IPS DF 19.7 (cell line): ENCODE measurements around the gene TOR1AIP2.
A peak's percentile ranks its signal among the peaks of the same experiment; 100 is the strongest.

Experiments used
- DNase-seq: peaks from one replicate; pipeline ENCODE4 v3.0.0-alpha.2; 2013; ENCODE audit warnings: low read depth, low spot score

TOR1AIP2 gene

GRCh38 chr1:179877586-179878265, at the start of gene TOR1AIP2:
TSS of gene TOR1AIP2 (minus strand) at chr1:179877803. CDS start at chr1:179852665, 25,138 bp downstream.
- DNase-seq: peak; percentile 80

GRCh38 chr1:179926850-179927205, 49.2 kb upstream of the TOR1AIP2 start:
- no peak for DNase-seq

- DNase-seq: no peak
Measured at GRCh38 chr1:179925922-179926849, 48.6 kb upstream of the TOR1AIP2 start.

GRCh38 chr1:179925302-179925701, 47.7 kb upstream of the TOR1AIP2 start:
- DNase-seq: no peak

- DNase-seq: no peak
Measured at GRCh38 chr1:179924268-179924667, 46.7 kb upstream of the TOR1AIP2 start.

- no peak for DNase-seq
Measured at GRCh38 chr1:179923029-179923428, 45.4 kb upstream of the TOR1AIP2 start.

GRCh38 chr1:179921981-179922872, 44.6 kb upstream of the TOR1AIP2 start:
- DNase-seq: no peak

GRCh38 chr1:179921472-179921871, 43.9 kb upstream of the TOR1AIP2 start:
- peak; percentile 28 for DNase-seq

GRCh38 chr1:179917601-179918429, 40.2 kb upstream of the TOR1AIP2 start:
- no peak for DNase-seq

GRCh38 chr1:179911812-179912211, 34.2 kb upstream of the TOR1AIP2 start:
- DNase-seq: no peak

GRCh38 chr1:179910934-179911333, 33.3 kb upstream of the TOR1AIP2 start:
- DNase-seq: no peak

- no peak for DNase-seq
Measured at GRCh38 chr1:179889589-179889988, 12.0 kb upstream of the TOR1AIP2 start.

- DNase-seq: no peak
Measured at GRCh38 chr1:179888071-179888470, 10.5 kb upstream of the TOR1AIP2 start.

GRCh38 chr1:179883745-179884138, 6.1 kb upstream of the TOR1AIP2 start:
- no peak for DNase-seq

- DNase-seq: no peak
Measured at GRCh38 chr1:179883040-179883744, 5.6 kb upstream of the TOR1AIP2 start.

- peak; percentile 90 for DNase-seq
Measured at GRCh38 chr1:179882253-179883039, 4.8 kb upstream of the TOR1AIP2 start, which contains the start of gene TOR1AIP1. TSS of gene TOR1AIP1 (plus strand) at chr1:179882285. CDS start at chr1:179882503, 218 bp downstream.

GRCh38 chr1:179881642-179882252, 4.1 kb upstream of the TOR1AIP2 start:
- peak; percentile 67 for DNase-seq

- DNase-seq: no peak
Measured at GRCh38 chr1:179879797-179880196, 2.2 kb upstream of the TOR1AIP2 start.

- no peak for DNase-seq
Measured at GRCh38 chr1:179876300-179876715, 1.3 kb downstream of the TOR1AIP2 start.
